ENCODE measurements around the gene AKAP6.
"Not testable (repeated sequence)": the region's sequence is repeated elsewhere in the genome, so short reads cannot be mapped to it uniquely, and the experiment has no call there.

The AKAP6 gene

DNA sequence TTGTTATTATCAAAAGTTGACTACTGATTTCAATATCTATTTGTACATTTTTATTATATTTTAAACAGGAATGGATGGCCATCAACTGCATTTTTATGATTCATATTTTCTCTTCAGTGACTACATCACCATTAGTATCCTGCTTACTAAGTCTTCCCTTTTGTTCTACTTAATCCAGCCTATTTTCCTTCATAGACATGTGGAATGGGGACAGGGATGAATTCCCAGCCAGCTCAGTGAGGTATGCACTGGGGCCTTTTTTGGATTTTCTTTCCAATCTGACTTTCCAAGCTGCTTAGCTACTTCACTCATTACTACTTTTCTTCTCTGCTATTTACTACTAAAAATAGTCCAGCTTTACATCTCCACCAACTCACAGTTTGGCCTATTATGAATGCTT lies 38.4 kb downstream of the AKAP6 start:
- in situ Hi-C loops (cut with MboI; ENCODE audit: low sequenced_read_pairs), result no loop called here

DNA sequence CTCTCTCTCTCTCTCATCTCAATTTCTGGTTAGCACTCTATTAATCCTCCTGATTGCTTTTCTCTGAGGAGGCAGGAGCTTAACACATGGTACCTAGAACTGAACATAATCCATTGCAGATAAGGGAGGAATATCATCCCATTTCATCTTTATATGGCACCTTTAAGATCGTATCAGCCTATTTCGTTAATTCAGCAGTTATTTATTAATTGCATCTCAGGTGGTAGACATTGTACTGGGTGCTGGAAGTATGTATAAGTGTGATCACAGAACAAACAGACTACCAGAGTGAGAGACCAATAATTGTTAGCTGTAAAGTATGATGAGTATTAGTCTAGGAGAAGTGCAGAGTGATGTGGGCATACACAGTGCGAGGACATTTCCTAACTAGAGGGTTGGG lies 39.0 kb downstream of the AKAP6 start:
- in situ Hi-C loops (cut with MboI; ENCODE audit: low sequenced_read_pairs), result no loop called here

DNA sequence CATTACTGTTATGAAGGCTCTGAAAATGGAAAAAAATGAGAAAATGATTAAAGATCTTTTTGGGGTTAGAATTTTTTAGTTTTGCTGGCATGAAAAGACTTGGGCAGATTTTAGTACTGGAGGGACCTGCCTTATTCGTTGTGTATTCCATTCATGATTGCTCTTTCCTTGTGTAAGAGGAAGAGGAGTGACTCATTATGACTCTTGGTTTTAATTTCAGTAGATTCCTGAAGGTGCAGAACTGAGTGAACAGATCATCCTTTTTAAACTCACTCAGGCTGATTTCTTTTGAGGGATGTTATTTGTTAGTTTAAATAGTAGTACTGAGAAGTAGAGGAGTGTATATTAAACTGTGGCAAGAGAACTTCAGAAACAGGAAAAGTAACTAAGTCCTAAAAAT lies 41.6 kb downstream of the AKAP6 start:
- in situ Hi-C loops (cut with MboI; ENCODE audit: low sequenced_read_pairs), result no loop called here

DNA sequence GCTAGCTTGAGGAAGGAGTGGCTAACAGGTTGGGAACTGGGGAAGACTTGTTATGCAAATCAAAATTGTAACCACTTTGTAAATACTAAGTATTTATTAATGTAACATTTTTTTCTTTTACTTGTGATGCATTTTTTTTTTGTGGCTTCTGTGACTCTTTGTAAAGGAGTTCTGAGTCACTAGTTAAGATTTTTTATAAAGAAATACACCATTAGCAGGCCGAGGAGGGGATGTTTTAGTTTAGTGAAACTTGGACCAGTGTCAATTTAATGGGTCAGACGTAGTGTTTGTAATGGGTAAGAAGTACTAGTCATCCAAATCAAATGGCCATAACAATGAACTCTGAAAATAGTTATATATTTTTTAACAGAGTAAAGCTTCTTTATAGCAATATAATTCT lies 43.1 kb downstream of the AKAP6 start:
- in situ Hi-C loops (cut with MboI; ENCODE audit: low sequenced_read_pairs), result no loop called here

DNA sequence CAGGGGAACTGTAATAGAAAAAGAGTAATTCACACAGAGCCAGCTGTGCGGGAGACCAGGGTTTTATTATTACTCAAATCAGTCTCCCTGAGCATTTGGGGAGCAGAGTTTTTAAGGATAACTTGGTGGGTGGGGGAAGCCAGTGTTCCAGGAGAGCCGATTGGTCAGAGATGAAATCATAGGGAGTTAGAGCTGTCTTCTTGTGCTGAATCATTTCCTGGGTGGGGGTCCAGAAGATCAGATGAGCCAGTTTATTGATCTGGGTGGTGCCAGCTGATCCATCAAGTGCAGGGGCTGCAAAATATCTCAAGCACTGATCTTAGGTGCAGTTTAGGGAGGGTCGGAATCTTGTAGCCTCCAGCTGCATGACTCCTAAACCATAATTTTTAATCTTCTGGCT lies 44.1 kb downstream of the AKAP6 start:
- in situ Hi-C loops (cut with MboI; ENCODE audit: low sequenced_read_pairs), result not testable (repeated sequence)

DNA sequence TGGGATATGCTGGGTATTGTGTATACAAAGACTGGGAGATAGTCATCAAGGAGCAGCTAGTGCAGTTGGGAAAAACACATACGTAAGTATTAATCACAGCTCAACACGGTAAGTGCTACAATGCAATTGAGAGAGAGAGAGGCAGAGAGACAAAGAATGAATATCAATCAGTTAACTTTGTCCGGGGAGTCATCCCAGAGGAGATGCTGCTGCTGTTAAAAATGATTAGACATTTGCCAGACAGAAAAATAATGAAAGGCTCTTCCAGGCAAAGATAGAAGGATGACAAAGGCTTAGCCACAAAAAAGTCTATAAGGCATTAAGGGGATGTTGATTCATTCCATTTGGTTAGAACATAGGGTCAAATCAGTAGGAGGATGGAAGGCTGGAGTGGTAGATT lies 45.1 kb downstream of the AKAP6 start:
- in situ Hi-C loops (cut with MboI; ENCODE audit: low sequenced_read_pairs), result no loop called here

DNA sequence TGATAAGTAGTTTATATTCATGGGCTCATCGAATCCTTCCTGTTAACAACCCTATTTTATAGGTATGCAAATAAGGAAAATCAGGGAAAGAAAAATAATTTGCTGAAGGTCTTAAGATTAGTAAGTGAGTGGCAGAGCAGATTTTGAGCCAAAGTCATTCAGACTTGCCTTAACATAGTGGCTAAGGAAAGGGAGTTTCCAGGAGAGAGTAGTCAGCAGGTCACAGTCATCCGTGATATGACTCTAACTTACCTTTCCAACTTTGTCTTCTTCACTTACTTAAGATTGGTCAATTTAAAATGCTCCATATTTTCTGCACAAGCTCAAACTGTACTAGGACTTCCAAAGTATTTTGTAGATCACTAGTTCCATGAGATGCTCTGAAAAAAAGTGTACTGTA lies 46.6 kb downstream of the AKAP6 start:
- in situ Hi-C loops (cut with MboI; ENCODE audit: low sequenced_read_pairs), result no loop called here

DNA sequence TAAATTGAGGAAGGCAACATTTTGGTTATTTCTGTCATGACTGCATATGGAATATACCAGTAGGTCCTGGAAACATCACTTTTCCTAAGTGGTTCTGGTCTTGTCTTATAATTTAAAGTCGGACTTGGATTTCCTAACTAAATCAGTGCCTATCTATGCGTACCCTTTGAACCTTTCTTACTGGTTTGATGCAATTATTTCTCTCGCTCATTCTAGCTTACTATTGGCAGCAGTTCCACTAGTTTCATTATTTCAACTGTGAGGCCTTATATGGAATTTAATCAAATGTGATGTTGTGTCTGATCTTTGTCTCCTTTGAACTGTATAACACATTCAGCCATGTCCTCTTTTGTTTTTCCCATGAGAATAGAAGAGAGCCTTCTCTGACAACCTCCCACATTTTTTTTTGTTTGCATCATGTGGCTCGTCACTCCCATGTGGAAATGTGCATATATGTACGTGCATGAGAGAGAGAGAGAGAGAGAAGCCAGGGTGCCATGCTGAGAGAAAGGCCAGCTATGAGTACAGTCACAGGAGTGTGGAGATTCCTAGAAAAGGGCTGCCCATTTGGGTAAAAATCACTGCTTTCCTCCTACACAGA lies 48.0 kb downstream of the AKAP6 start:
- in situ Hi-C loops (cut with MboI; ENCODE audit: low sequenced_read_pairs), result no loop called here

DNA sequence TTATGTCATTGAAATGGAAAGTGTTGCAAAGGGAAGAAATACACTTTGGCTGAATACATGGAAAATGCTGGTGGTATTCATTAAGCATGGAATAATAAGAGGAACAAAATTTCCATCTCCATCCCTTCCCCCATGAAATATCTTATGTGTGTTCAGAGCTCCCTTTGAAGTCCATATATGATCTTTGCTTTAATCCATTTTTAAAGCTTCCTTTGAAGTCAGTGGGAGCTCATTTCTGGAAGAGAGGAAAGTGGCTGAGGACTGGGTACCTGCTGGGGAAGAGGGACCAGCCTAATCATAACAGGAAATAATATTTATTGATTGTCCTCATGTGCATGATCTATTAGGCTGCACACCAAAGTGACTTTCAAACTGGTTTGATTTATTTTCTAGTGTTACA lies 49.2 kb downstream of the AKAP6 start:
- in situ Hi-C loops (cut with MboI; ENCODE audit: low sequenced_read_pairs), result no loop called here

DNA sequence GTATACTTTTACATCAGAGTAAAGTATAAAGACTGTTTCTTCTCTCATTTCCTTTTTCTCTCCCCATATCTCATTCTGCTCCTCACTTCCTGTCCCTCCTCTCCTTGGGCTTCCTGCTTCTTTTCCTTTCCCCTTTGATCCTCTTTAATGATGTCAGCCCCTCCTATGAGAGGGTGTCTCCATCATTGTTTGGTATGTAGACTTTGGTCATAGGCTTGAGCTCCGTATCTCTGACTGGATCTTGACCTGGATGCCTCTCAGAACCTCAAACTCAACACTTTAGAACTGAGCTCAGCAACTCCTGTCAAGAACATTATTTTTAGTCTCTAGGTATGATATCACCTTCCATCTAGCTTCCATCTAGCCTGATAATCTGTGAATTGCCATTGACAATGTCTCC lies 50.3 kb downstream of the AKAP6 start:
- in situ Hi-C loops (cut with MboI; ENCODE audit: low sequenced_read_pairs), result no loop called here

DNA sequence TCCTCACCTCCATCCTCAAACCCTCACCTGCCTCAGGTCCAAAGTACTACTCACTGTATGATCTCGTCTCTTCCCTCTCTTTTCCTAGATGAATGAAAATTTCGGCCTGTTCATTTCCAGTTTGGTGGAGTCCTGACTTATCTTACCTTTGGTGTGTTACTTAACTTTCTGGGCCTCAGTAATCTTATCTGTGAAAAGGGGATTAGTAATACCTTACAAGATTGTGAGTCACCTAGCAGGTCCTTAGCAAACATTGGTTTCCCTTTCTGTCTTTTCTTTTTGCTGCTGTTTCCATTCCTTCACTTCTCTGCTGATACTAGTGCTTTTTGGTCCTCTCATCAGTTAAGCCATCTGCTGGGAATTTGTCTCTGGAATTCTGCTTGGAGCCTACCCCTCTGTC lies 52.8 kb downstream of the AKAP6 start:
- in situ Hi-C loops (cut with MboI; ENCODE audit: low sequenced_read_pairs), result no loop called here

DNA sequence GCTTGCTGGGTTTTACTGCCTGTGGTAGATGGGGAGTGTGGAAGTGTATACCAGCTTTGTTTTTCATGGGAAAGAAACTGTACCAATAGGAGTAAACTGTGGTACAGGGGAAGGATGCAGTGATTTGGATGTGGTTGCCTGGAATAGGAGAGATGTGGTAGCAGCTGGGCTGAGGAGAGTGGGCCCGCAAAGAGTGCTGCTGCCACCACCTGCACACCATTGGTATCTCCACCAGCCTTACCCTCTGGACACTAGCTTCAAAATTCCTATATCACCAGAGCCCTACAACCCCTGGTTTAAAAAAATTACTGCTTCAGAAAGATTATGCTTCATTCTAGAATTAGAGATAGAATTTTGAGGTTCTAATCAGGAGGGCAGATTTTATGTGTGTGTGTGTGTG lies 53.6 kb downstream of the AKAP6 start:
- in situ Hi-C loops (cut with MboI; ENCODE audit: low sequenced_read_pairs), result no loop called here

DNA sequence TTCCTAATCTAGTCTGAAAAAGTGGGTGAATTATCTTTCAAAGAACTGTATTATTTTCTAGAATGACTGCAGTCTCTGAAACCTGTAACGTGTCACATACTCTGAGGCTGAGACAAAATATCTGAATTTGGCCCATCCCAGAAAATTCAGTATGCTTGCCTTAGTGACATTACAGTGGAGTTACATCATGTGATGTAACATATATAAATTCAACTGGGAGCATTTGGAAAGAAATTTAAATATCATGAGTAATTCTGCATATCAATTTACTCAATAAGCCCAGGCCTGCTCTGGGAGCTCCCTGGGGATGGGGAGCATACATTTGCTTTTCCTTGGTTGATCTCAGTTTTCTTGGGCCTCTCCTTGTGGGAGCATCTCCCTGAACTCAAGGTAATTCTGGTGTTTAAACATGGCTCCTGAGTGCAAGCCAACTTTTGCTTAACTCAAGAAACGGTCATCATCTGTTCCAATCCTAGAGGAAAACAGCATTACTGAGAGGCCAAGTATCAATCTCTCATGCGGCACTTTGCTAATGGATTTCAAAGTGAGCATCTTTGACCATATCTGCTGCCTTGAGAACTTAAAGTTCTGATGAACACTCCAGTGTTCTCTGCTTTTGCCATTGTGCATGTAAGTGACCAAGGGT lies 54.4 kb downstream of the AKAP6 start:
- in situ Hi-C loops (cut with MboI; ENCODE audit: low sequenced_read_pairs), result no loop called here

DNA sequence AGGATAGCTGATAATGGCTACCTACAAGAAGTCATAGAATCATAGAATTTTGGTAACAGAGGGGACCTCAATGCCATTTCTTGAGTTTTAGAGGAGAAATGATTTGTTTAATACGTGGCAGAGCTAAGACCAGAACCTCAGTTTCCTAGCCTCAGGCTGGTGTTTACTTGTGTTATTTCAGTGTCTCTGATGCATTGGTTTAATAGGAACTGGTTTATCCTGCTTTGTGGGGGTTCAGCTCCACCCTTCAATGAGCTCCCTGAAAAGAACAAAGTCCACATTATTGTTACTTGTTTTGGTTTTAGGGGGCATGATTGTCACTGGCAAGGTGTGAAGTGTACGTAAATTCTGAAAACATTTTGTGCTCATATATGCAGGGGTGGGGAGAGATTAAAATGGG lies 55.4 kb downstream of the AKAP6 start:
- in situ Hi-C loops (cut with MboI; ENCODE audit: low sequenced_read_pairs), result no loop called here

DNA sequence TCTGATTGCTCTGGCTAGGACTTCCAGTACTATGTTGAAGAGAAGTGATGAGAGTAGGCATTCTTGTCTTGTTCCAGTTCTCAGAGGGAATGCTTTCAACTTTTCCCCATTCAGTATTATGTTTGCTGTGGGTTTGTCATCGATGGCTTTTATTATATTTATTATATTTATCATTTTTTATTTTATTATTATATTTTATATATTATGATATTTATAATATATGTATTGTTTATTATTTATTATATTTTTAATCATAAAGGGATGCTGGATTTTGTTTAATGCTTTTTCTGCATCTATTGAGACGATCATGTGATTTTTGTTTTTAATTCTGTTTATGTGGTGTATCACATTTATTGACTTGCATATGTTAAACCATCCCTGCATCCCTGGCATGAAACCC lies 58.2 kb downstream of the AKAP6 start:
- in situ Hi-C loops (cut with MboI; ENCODE audit: low sequenced_read_pairs), result not testable (repeated sequence)

DNA sequence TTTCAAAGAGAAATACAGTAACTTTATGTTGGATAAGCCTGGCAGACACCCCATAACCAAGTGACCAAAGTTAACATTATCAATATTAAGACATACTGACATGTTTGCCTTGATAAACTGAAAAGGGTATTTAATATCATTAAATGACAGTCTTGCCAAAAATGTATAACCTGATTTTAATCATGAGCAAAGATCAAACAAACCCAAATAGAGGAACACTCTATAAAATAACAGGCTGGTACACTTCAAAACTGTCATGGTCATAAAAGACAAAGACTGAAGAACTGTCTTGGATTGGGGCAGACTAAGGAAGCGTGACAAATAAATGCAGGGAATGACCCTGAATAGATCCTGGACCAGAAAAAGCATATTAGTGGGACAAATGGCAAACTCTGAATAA lies 64.0 kb downstream of the AKAP6 start:
- in situ Hi-C loops (cut with MboI; ENCODE audit: low sequenced_read_pairs), result no loop called here

DNA sequence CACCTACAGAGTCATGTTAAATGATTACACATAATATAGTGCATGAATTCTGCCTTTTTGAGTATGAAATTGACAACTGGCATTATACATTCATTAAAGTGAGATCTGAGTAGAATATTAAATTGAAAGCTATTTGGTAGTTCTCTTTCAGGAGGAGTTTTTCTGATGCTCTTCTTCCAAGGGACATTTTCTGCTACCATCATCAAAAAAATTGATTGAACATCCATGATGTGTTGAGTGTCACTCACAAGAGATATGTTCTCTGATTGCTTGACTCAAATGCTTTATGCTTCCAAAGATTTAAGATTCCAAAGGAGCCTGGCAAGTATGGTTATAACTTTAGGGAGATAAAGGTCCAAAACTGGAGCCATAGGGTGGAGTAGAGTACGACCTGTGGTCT lies 64.9 kb downstream of the AKAP6 start:
- in situ Hi-C loops (cut with MboI; ENCODE audit: low sequenced_read_pairs), result no loop called here

DNA sequence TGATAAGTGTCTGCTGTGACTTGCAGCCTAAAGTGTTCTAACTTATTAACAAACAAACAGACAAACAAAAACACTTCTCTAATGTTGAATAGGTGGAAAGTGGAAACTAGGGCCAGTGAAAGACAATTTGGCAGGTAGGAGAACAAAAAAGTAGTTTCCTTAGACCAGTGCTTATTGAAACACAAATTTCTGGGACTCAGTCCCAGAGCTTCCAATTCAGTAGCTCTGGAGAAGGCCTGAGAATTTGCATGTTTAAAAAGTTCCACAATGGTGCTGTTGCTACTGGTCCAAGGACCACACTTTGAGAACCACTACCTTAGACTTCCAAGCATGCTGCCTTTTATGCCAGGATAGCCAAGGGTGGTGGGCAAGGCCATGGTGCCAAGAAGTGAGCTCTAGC lies 67.8 kb downstream of the AKAP6 start:
- in situ Hi-C loops (cut with MboI; ENCODE audit: low sequenced_read_pairs), result no loop called here

DNA sequence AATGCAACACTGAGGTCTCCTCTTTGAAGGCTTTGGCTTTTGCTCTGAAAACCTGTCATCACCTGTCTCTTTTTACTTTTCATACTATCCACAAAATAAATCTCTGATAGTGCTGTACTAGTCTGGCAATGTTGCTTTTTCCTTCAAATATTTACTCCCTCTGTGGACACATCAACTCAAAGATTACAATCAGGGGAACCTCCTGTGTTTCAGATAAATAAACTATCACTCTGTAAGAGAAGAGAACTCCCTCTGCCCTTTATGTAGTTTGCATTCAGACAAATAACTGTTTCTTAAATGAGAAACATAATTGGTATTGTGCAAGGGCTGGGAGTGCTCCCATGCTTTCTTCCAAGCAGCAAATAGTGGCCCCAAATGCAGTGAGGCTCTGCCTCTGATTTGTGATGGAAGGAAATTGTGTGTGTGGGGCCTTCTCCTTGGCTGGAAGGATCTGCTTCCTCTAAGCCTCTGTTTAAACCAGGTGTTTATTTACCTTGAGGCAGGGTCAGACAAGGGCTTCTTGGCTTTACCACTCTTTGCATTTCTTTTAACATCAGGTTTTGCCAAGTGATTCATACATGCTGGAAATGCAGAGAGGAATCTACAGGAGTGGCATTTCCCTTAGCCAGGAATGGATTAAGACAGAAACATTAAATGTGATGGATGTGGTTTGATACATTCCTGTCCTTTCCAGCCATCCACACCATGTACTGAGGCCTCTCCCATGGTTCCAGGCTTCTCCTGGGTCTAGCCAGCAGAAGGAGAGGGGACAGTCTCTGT lies 69.0 kb downstream of the AKAP6 start:
- in situ Hi-C loops (cut with MboI; ENCODE audit: low sequenced_read_pairs), result no loop called here

DNA sequence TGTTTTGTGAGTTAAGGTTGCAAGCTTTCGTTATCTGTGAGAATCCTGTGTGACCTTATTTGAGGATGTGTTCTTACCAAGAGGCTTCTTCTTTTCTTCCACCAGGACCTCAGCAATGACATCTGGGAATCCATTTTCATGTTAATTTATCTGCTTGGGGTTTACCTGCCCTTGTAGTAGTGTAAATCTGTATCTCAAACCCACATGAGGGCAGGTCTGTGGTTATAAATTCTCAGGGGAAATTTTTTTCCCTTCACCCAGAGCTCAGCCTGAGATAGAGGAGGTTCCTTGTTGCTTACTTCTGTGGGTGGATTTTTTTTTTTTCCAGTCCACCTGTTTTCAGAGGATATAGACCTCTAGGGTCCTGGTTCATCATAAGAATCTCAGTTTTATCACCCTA lies 70.8 kb downstream of the AKAP6 start:
- in situ Hi-C loops (cut with MboI; ENCODE audit: low sequenced_read_pairs), result no loop called here

DNA sequence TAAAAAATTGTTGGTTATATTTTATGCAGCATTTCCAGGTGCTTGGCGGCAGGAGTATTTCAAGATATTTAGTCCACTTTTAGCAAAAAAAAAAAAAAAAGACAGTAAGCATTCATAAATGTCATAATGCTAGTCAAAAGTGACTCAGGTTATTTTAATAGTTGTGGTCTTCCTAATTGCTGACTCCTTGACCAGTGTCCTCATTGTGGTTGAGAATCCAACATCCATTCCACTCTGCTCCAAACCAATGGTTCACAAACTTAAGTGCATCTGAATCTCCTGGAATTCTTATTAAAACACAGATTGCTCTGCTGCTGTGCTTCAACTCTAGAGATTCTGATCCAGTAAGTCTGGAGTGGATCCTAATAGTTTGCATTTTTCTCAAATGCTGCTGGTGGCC lies 71.4 kb downstream of the AKAP6 start:
- in situ Hi-C loops (cut with MboI; ENCODE audit: low sequenced_read_pairs), result no loop called here

DNA sequence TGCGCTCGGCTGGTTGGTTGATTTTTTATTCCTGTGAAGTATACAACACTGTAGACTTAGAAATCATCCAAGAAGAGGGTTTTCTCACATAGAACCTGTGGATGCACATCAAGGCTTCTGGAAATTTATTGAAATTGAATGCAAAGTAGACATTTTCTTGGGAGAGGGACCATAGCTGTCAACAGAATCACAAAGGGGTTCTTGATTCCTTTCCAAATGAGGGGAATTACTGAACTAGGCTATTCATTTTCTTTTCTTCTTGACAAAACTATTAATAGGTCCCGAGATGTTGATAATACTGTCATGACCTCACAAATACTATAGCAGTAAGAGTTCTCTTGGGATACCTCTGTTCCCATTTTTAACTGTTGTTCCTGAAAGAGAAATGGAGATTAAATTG lies 73.9 kb downstream of the AKAP6 start:
- in situ Hi-C loops (cut with MboI; ENCODE audit: low sequenced_read_pairs), result no loop called here
